ENCODE results near the gene PATZ1.

GRCh38 chr22:31302006-31302405 lies 44.1 kb downstream of the PATZ1 start:
- no peak for TF ChIP-seq EZH2 (IDR thresholded peaks at IDR 0.05; ENCODE audit: low read length, missing control alignments)
- TF ChIP-seq, protein P1, sequence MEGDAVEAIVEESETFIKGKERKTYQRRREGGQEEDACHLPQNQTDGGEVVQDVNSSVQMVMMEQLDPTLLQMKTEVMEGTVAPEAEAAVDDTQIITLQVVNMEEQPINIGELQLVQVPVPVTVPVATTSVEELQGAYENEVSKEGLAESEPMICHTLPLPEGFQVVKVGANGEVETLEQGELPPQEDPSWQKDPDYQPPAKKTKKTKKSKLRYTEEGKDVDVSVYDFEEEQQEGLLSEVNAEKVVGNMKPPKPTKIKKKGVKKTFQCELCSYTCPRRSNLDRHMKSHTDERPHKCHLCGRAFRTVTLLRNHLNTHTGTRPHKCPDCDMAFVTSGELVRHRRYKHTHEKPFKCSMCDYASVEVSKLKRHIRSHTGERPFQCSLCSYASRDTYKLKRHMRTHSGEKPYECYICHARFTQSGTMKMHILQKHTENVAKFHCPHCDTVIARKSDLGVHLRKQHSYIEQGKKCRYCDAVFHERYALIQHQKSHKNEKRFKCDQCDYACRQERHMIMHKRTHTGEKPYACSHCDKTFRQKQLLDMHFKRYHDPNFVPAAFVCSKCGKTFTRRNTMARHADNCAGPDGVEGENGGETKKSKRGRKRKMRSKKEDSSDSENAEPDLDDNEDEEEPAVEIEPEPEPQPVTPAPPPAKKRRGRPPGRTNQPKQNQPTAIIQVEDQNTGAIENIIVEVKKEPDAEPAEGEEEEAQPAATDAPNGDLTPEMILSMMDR (conservative IDR thresholded peaks at IDR 0.05 in 1 of 2, IDR thresholded peaks at IDR 0.05 in 1 of 2; ENCODE audit: low read depth in 1 of 2, low read length in 2 of 2), result no peak
